ENCODE measurements around the gene FAM107A. TPM values are rescaled to one million over a fixed set of nuclear protein-coding genes. Genes with fewer than 3 reads are reported as not detected.

The FAM107A gene
- total RNA-seq, 1 donor from 2014 or later, result not detected

GRCh38 chr3:58535531-58536500, 41.4 kb downstream of the FAM107A start:
- H3K27ac Mint-ChIP-seq (ENCODE audit: unreplicated experiment), result no peak overlapping the region

GRCh38 chr3:58534592-58535494, 42.3 kb downstream of the FAM107A start:
- H3K4me1 ChIP-seq (ENCODE audit: insufficient read depth, low read length), result peaks cover 12% of the 10 kb centered on the region
- H4K20me1 ChIP-seq (ENCODE audit: insufficient read depth, low read length), result no peaks in the 10 kb centered on the region
- Mint-ChIP-seq H3K4me3 (ENCODE audit: unreplicated experiment) (no peak overlapping the region), H3K9me3 (ENCODE audit: unreplicated experiment) (no peaks in the 10 kb centered on the region), H3K27me3 (ENCODE audit: low read depth, unreplicated experiment) (peaks cover 3% of the 10 kb centered on the region), H3K27ac (ENCODE audit: unreplicated experiment) (no peak overlapping the region), H3K4me1 (ENCODE audit: low read depth, unreplicated experiment) (peaks cover 14% of the 10 kb centered on the region), H3K36me3 (ENCODE audit: low read depth, unreplicated experiment) (peaks cover 3% of the 10 kb centered on the region)
- H3K4me3 ChIP-seq (ENCODE audit: insufficient read depth, low read depth, low read length), result no peak overlapping the region
- DNase-seq (ENCODE audit: low read depth) (no peak), FAIRE-seq (no peak)
- H3K9ac ChIP-seq (ENCODE audit: low read length), result no peak overlapping the region
- H3K79me2 ChIP-seq (ENCODE audit: insufficient read depth, low read length), result no peaks in the 10 kb centered on the region
- no peak overlapping the region for H3K4me2 ChIP-seq (ENCODE audit: low read length)
- no peaks in the 10 kb centered on the region for H3K36me3 ChIP-seq (ENCODE audit: insufficient read depth, low read length)
- no peak overlapping the region for H3K27ac ChIP-seq (ENCODE audit: low read depth, low read length)
- no peaks in the 10 kb centered on the region for H3K9me3 ChIP-seq (ENCODE audit: insufficient read depth, low read depth, low read length)
- TF ChIP-seq EZH2 (IDR thresholded peaks at IDR 0.05; ENCODE audit: insufficient read depth, low read length) (no peak), CTCF (IDR thresholded peaks at IDR 0.05; ENCODE audit: insufficient read depth, low read depth, low read length) (no peak)
- H3K27me3 ChIP-seq (ENCODE audit: insufficient read depth, low read length), result no peaks in the 10 kb centered on the region
- no peak overlapping the region for H2AFZ ChIP-seq (ENCODE audit: low read depth, low read length)

More at GRCh38 chr3:58535531-58536500, 41.4 kb downstream of the FAM107A start:
- Mint-ChIP-seq H3K27me3 (ENCODE audit: low read depth, unreplicated experiment) (peaks cover 3% of the 10 kb centered on the region), H3K4me3 (ENCODE audit: unreplicated experiment) (no peak overlapping the region), H3K9me3 (ENCODE audit: unreplicated experiment) (no peaks in the 10 kb centered on the region), H3K36me3 (ENCODE audit: low read depth, unreplicated experiment) (peaks cover 3% of the 10 kb centered on the region), H3K4me1 (ENCODE audit: low read depth, unreplicated experiment) (peaks cover 13% of the 10 kb centered on the region)
- Histone ChIP-seq H3K4me3 (ENCODE audit: insufficient read depth, low read depth, low read length) (no peak overlapping the region), H3K27me3 (ENCODE audit: insufficient read depth, low read length) (no peaks in the 10 kb centered on the region), H4K20me1 (ENCODE audit: insufficient read depth, low read length) (no peaks in the 10 kb centered on the region), H3K79me2 (ENCODE audit: insufficient read depth, low read length) (no peaks in the 10 kb centered on the region), H3K27ac (ENCODE audit: low read depth, low read length) (no peak overlapping the region), H3K9me3 (ENCODE audit: insufficient read depth, low read depth, low read length) (no peaks in the 10 kb centered on the region), H3K36me3 (ENCODE audit: insufficient read depth, low read length) (no peaks in the 10 kb centered on the region), H3K9ac (ENCODE audit: low read length) (no peak overlapping the region), H3K4me2 (ENCODE audit: low read length) (peak overlapping the region; percentile 0), H3K4me1 (ENCODE audit: insufficient read depth, low read length) (peaks cover 12% of the 10 kb centered on the region), H2AFZ (ENCODE audit: low read depth, low read length) (no peak overlapping the region)
- no peak for FAIRE-seq
- TF ChIP-seq EZH2 (IDR thresholded peaks at IDR 0.05; ENCODE audit: insufficient read depth, low read length), result no peak
- TF ChIP-seq CTCF (IDR thresholded peaks at IDR 0.05; ENCODE audit: insufficient read depth, low read depth, low read length), result no peak
- no peak for DNase-seq (ENCODE audit: low read depth)

All from astrocyte (in vitro differentiated cells and primary cell).